Measurements from ENCODE around the gene IZUMO1R.

IZUMO1R gene

GRCh38 chr11:94279996-94280395 is 24.4 kb upstream of the IZUMO1R start:
- Histone ChIP-seq H3K4me3 (ENCODE audit: low read depth, low read length) (no peak overlapping the region), H3K36me3 (replicated peaks) (no peaks in the 10 kb centered on the region), H3K27me3 (replicated peaks) (no peaks in the 10 kb centered on the region), H3K27ac (no peak overlapping the region)
- no peak for TF ChIP-seq CTCF (IDR thresholded peaks at IDR 0.05; ENCODE audit: low read depth, low read length, missing control alignments)
- DNase-seq: no peak
- in situ Hi-C loops (cut with HindIII; ENCODE audit: low pct_ligation_motif_present, low sequenced_read_pairs): no loop called here

- in situ Hi-C loops (cut with HindIII; ENCODE audit: low pct_ligation_motif_present, low sequenced_read_pairs): no loop called here
- H3K4me3 ChIP-seq (ENCODE audit: low read depth, low read length): no peak overlapping the region
- H3K36me3 ChIP-seq (replicated peaks): no peaks in the 10 kb centered on the region
These were observed 23.1 kb upstream of the IZUMO1R start for GRCh38 chr11:94281324-94281723.

GRCh38 chr11:94283678-94284077 is 20.7 kb upstream of the IZUMO1R start:
- Histone ChIP-seq H3K27me3 (replicated peaks) (no peaks in the 10 kb centered on the region), H3K27ac (no peak overlapping the region), H3K36me3 (replicated peaks) (no peaks in the 10 kb centered on the region), H3K4me3 (ENCODE audit: low read depth, low read length) (no peak overlapping the region)
- DNase-seq: no peak
- TF ChIP-seq CTCF (IDR thresholded peaks at IDR 0.05; ENCODE audit: low read depth, low read length, missing control alignments): no peak
- in situ Hi-C loops (cut with HindIII; ENCODE audit: low pct_ligation_motif_present, low sequenced_read_pairs): no loop called here

More at GRCh38 chr11:94281324-94281723, 23.1 kb upstream of the IZUMO1R start:
- TF ChIP-seq CTCF (IDR thresholded peaks at IDR 0.05; ENCODE audit: low read depth, low read length, missing control alignments): no peak
- DNase-seq: no peak
- H3K27ac ChIP-seq: no peak overlapping the region
- H3K27me3 ChIP-seq (replicated peaks): no peaks in the 10 kb centered on the region

- no peak overlapping the region for H3K27ac ChIP-seq
- H3K27me3 ChIP-seq (replicated peaks): no peaks in the 10 kb centered on the region
- DNase-seq: no peak
- no peak overlapping the region for H3K4me3 ChIP-seq (ENCODE audit: low read depth, low read length)
- H3K36me3 ChIP-seq (replicated peaks): no peaks in the 10 kb centered on the region
- in situ Hi-C loops (cut with HindIII; ENCODE audit: low pct_ligation_motif_present, low sequenced_read_pairs): no loop called here
- TF ChIP-seq CTCF (IDR thresholded peaks at IDR 0.05; ENCODE audit: low read depth, low read length, missing control alignments): no peak
These were observed 8.8 kb upstream of the IZUMO1R start for GRCh38 chr11:94295534-94295933.

- H3K27ac ChIP-seq: no peak overlapping the region
- in situ Hi-C loops (cut with HindIII; ENCODE audit: low pct_ligation_motif_present, low sequenced_read_pairs): no loop called here
- no peak for TF ChIP-seq CTCF (IDR thresholded peaks at IDR 0.05; ENCODE audit: low read depth, low read length, missing control alignments)
- no peak for DNase-seq
- no peak overlapping the region for H3K4me3 ChIP-seq (ENCODE audit: low read depth, low read length)
- H3K36me3 ChIP-seq (replicated peaks): no peaks in the 10 kb centered on the region
- H3K27me3 ChIP-seq (replicated peaks): no peaks in the 10 kb centered on the region
These were observed 6.3 kb upstream of the IZUMO1R start for GRCh38 chr11:94297985-94298576.

GRCh38 chr11:94302776-94303175 is 1.6 kb upstream of the IZUMO1R start:
- H3K4me3 ChIP-seq (ENCODE audit: low read depth, low read length): no peak overlapping the region
- no peaks in the 10 kb centered on the region for H3K27me3 ChIP-seq (replicated peaks)
- H3K27ac ChIP-seq: no peak overlapping the region
- DNase-seq: no peak
- no peaks in the 10 kb centered on the region for H3K36me3 ChIP-seq (replicated peaks)
- in situ Hi-C loops (cut with HindIII; ENCODE audit: low pct_ligation_motif_present, low sequenced_read_pairs): no loop called here
- no peak for TF ChIP-seq CTCF (IDR thresholded peaks at IDR 0.05; ENCODE audit: low read depth, low read length, missing control alignments)
